GM19438 (cell line): ENCODE measurements around the gene DAZ2.
"Not testable (repeated sequence)": the region's sequence is repeated elsewhere in the genome, so short reads cannot be mapped to it uniquely, and the experiment has no call there.

Experiments used
- ATAC-seq: cut with Tn5 transposase; IDR thresholded peaks from one replicate; pipeline ENCODE4 v1.9.1; 2021; ENCODE audit warnings: low read depth; ENCODE audit not compliant: unreplicated experiment

Gene DAZ2, protein sequence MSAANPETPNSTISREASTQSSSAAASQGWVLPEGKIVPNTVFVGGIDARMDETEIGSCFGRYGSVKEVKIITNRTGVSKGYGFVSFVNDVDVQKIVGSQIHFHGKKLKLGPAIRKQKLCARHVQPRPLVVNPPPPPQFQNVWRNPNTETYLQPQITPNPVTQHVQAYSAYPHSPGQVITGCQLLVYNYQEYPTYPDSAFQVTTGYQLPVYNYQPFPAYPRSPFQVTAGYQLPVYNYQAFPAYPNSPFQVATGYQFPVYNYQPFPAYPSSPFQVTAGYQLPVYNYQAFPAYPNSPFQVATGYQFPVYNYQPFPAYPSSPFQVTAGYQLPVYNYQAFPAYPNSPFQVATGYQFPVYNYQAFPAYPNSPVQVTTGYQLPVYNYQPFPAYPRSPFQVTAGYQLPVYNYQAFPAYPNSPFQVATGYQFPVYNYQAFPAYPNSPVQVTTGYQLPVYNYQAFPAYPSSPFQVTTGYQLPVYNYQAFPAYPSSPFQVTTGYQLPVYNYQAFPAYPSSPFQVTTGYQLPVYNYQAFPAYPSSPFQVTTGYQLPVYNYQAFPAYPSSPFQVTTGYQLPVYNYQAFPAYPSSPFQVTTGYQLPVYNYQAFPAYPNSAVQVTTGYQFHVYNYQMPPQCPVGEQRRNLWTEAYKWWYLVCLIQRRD

DNA sequence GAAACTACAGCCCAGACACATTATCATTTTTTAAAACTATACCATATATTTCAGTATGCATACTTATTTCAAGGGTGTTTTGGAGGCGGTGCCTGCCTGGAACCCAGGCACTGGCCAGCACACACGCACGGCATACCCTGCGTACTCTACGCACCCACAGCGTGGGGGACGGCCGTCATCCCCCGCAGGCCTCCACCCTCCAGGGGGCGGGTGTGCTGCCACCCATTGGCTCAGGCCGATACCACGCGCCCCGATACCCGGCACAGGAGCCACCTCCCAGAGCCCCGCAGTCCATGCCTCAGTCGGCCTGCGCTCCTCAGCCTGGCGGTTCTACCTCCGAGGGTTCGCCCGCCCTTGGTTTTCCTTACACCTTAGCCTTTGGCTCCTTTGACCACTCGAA lies at the start of gene DAZ2:
Gene DAZ2 (plus strand): TSS at position 301 of the 400 bp plus-strand sequence. CDS start 208 bp downstream, outside the sequence.
- not testable (repeated sequence) for ATAC-seq

GRCh38 chrY:23198908-23199307 lies 20.4 kb upstream of the DAZ2 start, which contains the start of gene DAZ1:
Gene DAZ1, minus strand, starts transcription at chrY:23199008. Its CDS starts 208 bp downstream, at chrY:23198800.
- ATAC-seq: not testable (repeated sequence)

DNA sequence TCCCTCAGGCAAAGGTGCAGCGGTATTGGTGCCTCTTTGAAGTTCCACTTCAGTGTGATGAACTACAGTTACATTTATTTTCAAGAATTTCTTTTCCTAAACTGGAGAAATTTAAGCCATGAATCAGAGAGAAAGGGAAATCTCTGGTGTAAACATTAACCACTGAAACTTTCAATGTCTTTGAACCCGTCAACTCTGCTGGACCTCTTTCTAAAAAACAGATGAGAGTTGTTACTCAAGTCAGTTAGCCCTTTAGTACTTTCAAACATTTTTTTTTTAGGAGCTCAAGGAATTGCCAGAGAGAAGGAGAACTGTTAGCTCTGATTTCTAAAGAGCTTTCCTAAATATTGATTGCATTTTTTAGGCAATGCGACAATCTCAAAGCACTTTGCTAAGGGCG lies 11.9 kb upstream of the DAZ2 start:
- not testable (repeated sequence) for ATAC-seq

- not testable (repeated sequence) for ATAC-seq
Observed at GRCh38 chrY:23209802-23210495, 9.4 kb upstream of the DAZ2 start.

GRCh38 chrY:23210681-23211080 lies 8.7 kb upstream of the DAZ2 start:
- ATAC-seq: not testable (repeated sequence)
